GM19397 (cell line): ENCODE results near the gene FARSA.
"Not testable (repeated sequence)": the region's sequence is repeated elsewhere in the genome, so short reads cannot be mapped to it uniquely, and the experiment has no call there.

Experiments
- ATAC-seq: cut with Tn5 transposase; IDR thresholded peaks from one replicate; pipeline ENCODE4 v1.9.1; 2021; ENCODE audit warnings: mild to moderate bottlenecking, moderate library complexity; ENCODE audit not compliant: unreplicated experiment

The FARSA gene

GRCh38 chr19:12954612-12954962 is 21.1 kb upstream of the FARSA start:
- no peak for ATAC-seq

GRCh38 chr19:12953799-12954611 is 20.5 kb upstream of the FARSA start:
- no peak for ATAC-seq

GRCh38 chr19:12953138-12953798 is 19.8 kb upstream of the FARSA start:
- no peak for ATAC-seq

DNA sequence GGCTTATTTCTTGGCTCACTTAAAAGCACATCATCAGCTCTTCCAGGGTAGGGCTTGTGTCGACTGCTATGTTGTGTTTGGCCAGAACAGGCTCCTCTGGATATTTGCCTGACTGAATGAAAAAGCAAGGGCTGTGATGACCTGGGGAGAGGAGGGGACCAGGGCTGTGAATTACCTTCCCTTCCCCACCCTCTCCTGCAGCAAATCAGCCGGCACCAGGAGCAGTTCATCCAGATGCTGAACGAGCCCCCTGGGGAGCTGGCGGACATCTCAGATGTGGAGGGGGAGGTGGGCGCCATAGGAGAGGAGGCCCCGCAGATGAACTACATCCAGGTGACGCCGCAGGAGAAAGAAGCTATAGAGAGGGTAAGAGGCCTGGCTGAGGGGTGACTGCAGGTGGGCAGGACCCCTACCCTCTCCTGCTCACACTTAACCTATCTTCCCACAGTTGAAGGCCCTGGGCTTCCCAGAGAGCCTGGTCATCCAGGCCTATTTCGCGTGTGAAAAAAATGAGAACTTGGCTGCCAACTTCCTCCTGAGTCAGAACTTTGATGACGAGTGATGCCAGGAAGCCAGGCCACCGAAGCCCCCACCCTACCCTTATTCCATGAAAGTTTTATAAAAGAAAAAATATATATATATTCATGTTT is 19.1 kb upstream of the FARSA start:
- no peak for ATAC-seq

GRCh38 chr19:12952050-12952449 is 18.5 kb upstream of the FARSA start:
- not testable (repeated sequence) for ATAC-seq

DNA sequence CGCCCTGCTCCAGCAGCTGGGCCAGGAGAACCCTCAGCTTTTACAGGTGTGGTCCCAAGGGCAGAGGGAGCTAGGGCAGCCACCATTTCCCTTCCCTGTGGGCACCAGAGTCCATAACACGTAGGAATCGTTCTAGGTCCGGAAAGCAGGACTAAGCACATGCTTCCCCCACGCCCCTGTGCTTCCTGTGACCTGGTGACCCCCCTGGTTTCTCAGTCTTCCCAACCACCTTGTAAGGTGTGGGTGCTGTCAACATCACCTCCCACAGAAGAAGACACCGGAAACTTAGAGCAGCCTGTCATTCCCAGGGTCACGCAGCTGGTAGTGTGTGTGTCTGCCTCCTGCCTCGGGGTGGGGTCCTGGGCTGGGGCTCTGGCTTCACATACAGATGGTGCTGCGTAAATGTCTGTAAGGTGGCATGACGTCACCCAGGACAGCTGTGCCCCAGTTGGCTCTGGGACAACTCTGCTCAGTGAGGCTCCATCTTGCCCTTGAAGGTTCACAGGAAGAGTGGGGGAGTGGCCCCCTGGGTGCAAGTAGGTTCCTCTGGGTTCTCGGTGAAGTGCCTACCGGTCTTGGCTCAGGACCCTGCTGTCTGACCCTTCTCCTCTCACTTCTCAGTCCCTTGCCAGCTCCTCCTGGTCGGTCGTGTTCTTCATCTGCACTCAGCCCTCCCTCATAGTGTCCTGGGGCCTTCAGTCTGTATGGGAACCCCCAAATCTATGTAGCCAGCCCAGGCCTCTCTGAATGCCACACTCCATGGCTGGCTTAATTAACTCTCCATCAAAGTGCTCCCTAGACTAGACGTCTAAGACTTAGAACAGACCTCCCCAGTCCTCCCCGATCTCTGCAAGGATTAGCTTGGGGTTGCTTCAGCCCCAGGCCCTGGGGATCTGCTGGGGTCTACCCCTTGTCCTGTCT is 16.1 kb upstream of the FARSA start:
- ATAC-seq: no peak

DNA sequence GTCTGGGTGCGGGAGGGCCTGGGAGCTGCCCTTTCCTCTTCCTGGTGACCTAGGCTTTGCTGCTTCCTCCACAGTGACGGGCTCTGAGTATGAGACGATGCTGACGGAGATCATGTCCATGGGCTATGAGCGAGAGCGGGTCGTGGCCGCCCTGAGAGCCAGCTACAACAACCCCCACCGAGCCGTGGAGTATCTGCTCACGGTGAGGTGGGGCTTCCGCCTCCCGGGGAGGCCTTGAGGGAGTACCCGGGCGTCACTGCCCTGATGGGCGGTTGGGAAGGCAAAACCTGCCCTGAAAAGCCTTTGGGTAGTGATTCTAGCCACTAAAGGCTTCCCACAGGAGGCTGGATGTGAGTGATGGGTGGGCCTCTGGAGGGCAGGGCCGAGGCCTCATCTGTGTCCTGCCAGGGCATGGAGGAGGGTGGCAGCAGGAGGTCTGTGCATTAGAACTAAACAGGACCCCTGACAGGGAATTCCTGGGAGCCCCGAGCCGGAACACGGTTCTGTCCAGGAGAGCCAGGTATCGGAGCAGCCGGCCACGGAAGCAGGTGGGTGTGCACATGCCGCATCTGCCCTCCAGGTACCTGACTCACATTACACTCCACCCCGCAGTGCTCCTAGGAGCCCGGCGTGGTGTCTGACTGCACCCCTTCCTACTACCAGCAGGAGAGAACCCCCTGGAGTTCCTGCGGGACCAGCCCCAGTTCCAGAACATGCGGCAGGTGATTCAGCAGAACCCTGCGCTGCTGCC is 15.3 kb upstream of the FARSA start:
- no peak for ATAC-seq

GRCh38 chr19:12947702-12948611 is 14.4 kb upstream of the FARSA start:
- no peak for ATAC-seq

GRCh38 chr19:12946731-12947496 is 13.4 kb upstream of the FARSA start:
- ATAC-seq: no peak

DNA sequence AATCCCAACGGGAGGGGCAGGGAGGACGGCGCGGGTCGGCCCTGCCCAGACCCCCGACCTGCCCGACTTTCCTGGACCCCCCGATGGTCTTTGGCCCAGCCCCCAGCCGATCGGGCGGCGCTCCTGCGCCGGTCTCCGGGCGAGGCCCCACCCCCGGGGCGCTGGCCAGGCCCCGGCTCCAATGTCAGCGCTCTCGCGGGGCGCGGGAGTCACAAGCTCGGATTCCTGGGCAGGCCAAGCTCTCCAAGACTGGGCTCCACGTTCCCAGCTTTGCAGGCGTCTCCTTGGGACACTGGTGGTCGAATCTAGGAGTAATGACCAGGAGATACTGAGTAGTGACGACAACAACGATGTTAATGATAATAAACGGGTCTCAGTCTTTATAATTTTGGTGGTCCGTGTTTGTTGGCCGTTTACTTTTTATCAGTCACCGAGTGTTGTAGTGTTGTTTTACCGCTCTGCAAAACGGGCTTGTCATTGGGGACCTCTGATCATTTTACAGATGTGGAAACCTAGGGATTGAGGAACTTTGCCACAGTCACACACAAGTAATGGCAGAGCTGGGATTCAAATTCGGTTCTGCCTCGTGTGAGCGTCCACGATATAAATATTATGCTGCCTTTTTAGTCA is 12.7 kb upstream of the FARSA start:
- ATAC-seq: peak; percentile 41

DNA sequence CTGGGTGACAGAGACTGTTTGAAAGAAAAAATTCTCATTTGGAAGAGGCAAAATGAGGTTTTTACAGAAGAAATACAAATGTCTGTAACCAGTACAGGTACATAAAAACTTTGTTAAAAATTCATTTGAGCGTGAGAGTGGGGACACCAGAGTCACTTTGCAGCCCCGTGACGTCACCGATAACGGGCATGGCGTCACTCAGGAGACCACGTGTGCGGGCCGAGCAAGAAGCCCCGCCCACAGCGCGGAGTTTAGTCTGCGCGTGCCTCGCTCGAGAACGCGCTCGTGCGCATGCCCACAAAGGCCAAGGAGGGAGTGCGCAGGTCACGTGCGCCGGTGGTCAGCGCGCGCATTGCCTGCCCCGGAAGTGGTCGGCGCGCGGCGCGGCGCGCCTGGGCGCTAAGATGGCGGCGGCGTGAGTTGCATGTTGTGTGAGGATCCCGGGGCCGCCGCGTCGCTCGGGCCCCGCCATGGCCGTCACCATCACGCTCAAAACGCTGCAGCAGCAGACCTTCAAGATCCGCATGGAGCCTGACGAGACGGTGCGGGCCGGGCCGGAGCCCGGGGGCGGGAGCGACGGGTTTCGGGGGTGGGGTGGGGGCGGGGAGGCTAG is 12.1 kb upstream of the FARSA start, which contains the start of gene RAD23A:
Gene RAD23A, plus strand, starts transcription at position 384 of the 613 bp plus-strand sequence. Its CDS starts 87 bp downstream, at position 471.
- peak; percentile 81 for ATAC-seq

DNA sequence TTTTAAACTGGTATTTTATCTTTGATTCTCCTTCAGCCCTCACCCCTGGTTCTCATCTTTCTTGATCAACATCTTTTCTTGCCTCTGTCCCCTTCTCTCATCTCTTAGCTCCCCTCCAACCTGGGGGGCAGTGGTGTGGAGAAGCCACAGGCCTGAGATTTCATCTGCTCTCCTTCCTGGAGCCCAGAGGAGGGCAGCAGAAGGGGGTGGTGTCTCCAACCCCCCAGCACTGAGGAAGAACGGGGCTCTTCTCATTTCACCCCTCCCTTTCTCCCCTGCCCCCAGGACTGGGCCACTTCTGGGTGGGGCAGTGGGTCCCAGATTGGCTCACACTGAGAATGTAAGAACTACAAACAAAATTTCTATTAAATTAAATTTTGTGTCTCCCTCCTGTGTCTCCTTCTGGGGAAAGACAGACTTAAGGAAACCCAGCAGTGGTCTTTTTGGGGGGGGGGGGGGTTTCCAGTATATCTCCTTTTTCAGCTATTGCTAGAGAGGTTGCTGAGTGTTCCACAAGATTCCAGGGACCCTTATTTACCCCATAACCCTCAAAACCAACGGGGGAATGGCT is 10.7 kb upstream of the FARSA start:
- no peak for ATAC-seq

DNA sequence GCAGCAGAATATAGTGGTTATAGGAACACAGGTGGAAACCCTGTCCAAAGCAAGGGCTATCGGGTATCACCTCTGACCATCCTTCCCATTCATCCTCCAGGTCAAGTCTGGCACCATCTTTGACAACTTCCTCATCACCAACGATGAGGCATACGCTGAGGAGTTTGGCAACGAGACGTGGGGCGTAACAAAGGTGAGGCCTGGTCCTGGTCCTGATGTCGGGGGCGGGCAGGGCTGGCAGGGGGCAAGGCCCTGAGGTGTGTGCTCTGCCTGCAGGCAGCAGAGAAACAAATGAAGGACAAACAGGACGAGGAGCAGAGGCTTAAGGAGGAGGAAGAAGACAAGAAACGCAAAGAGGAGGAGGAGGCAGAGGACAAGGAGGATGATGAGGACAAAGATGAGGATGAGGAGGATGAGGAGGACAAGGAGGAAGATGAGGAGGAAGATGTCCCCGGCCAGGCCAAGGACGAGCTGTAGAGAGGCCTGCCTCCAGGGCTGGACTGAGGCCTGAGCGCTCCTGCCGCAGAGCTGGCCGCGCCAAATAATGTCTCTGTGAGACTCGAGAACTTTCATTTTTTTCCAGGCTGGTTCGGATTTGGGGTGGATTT is 10.0 kb upstream of the FARSA start:
- no peak for ATAC-seq

DNA sequence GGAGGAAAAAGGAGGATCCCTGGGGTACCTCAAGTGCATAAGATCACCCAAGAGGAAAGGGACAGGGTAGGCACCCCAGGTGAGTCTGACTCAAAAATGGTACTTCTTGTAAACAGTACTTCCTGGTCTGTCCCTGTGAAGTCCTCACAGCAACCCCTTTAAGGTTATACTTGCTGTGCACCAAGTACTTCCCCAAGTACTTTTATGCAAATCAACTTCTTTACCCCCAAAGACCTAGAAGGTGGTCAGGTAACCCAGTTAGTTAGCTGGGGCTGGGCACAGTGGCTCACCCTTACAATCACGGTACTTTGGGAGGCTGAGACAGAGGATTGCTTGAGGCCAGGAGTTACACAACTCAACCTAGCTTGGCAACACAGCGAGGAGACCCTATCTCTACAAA is 7.4 kb upstream of the FARSA start:
- no peak for ATAC-seq

DNA sequence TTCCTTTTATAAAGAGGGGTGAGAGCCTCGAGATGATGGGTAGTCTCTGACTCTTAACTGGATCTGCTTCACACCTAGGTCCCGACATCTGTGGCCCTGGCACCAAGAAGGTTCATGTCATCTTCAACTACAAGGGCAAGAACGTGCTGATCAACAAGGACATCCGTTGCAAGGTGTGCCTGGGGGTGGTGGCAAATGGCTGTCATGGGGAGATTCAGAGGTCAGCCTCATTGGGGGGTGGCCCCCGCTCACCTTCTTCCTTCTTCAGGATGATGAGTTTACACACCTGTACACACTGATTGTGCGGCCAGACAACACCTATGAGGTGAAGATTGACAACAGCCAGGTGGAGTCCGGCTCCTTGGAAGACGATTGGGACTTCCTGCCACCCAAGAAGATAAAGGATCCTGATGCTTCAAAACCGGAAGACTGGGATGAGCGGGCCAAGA is 6.5 kb upstream of the FARSA start:
- no peak for ATAC-seq

- ATAC-seq: no peak
Measured at GRCh38 chr19:12938779-12939601, 5.5 kb upstream of the FARSA start.
